Brain pericyte (primary cell): ENCODE data around the gene COL4A3.

Experiments used
- DNase-seq: peaks from one replicate; pipeline ENCODE4 v3.0.0-alpha.2; 2012; ENCODE audit warnings: low read depth, low spot score

COL4A3 gene

DNA sequence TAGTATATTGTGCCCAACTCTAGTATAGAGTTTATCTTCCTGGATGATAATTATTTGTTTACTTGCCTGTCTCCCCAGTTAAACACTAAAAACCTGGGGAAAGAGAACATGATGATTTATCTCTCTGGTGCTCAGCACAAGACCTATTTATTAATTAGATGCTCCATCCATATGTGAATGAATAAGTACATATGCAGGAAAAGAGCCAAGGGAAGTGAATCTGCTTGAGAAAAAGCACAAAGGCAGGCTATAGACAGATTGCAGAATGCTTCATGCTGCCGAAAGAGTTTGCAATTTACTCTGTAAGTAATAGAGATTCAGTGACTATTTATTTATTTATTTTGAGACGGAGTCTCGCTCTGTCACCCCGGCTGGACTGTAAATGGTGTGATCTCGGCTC is 123.3 kb downstream of the COL4A3 start:
- no peak for DNase-seq

DNA sequence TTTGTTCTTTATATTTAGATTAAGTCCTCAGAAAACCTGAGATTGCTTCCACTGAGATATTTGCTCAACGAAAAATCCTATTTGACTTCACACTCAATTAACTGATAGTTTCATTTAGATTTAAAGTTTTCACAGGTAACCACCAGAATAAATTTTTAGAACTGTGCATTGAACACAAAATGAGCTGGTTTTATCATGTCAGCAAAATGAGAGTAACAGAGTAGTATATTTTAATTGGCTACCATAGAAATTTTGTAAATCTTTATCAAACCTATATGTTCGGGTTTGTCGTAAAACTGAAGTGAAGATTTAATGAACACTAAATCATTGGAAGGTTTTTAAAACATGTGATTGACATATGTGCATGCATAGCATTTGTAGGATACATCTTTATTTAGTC is 127.9 kb downstream of the COL4A3 start:
- DNase-seq = no peak

DNA sequence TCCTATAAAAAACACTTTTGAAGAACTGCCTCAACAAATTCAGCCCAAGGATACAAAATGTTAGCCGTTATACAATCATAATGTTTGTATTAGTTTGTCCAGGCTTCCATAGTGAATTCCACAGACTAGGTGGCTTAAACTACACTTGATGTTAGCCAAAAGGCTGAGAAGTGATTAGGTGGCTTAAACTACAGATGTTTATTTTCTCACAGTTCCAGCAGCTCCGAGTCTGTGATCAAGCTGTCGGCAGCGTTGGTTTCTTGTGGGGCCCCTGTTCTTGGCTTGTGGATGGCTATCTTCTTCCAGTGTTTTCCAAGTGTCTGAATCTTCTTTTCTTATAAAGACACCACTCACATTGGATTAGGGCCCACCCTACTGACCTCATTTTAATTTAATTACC is 129.1 kb downstream of the COL4A3 start:
- DNase-seq = no peak

DNA sequence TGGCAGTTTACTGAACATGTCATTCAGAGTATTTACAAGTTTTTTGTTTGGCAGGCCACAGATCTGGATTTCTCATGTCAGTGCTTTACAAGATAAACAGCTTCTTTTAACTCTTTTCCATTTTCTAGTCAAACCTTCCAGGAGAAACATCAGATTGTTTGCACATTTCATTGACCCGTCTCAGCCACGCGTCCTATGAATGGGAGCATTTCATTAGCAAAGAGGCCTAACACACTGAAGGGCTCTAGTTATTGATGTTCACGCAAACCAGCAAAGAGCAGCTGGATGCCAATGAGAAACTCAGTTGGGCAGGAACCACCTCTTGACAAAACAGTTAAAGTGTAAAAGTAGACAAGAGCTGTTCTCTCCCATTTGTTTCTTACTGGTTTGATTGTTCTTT is 131.4 kb downstream of the COL4A3 start:
- DNase-seq = no peak

DNA sequence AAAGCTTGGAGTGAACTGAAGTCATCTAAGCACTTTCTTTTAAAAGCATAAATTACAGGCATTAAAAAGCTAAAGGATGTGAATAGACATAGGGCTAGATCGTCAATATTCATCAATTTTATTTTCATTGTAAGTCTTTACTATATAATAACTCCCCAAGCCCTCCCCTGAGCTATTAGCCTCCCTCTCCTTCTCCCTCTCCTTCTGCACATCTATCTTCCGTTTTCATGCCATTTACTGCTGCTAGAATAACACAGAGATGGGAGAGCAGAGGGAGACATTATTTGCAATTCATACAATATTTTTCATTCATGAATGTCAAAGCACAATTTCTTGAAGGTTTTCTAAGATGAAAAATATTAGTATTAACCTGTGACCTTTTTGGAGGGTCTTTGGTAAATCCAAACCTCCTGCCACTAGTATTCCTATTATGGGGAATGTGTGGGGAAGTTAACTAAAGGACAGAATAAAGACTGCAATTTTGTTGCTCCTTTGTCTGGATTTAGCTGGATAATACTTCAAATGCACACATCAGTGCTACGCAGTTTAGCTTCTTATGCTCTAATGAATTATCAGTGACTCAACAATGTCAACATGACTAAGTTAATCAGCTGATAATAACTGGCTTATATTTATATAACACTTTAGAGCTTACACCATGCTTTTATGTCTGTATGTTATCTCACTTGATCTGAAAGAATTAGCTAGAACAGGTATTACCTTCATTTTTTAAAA is 132.4 kb downstream of the COL4A3 start:
- no peak for DNase-seq

DNA sequence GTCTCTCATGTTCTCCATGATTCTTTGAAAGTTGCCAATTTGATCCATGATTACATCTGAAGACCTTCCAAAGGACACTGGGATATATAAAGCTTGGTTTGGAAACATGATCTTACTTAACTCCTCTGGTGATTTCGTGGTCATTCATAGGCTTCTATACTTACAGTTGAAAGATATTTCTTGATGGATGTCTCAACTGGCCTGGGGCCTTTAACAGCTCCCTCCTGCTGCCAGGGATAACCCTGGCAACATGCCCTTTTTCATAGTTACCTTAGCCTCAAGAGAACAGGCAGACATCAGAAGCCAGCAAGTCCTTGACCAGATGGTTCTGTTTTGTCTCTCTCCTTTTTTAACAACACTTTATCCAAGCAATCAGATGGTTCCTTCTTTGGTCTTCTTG is 137.1 kb downstream of the COL4A3 start:
- DNase-seq = no peak

DNA sequence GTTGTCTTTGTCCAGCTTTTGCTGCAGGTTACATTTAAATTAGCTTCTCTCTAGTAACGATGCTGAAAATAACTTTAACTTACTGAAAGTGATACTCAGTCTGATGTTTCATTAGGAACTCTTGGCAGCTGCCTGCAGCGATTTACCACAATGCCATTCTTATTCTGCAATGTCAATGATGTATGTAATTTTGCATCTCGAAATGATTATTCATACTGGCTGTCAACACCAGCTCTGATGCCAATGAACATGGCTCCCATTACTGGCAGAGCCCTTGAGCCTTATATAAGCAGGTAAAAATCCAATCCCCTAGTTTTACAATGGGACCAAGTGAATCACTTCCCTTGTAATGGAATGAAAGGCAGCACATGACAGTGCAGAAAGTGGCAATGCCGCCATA is 144.4 kb downstream of the COL4A3 start:
- DNase-seq = no peak

DNA sequence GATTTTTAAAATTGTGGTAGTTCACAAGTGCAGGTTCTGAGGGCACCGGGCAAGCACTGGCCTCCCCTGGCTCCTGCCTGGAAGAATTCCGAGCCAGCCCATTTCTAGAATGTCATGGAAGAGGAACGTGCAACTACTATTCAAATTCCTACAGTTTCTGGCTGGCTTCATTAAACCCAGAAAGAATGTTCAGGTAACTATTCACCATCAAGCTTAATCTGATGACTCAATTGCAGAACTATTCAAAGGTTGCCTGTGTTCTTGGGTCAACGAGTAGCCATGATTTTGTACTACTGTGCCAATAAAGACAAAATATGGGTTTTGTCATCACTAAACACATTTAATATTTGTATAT is 146.3 kb downstream of the COL4A3 start:
- no peak for DNase-seq

DNA sequence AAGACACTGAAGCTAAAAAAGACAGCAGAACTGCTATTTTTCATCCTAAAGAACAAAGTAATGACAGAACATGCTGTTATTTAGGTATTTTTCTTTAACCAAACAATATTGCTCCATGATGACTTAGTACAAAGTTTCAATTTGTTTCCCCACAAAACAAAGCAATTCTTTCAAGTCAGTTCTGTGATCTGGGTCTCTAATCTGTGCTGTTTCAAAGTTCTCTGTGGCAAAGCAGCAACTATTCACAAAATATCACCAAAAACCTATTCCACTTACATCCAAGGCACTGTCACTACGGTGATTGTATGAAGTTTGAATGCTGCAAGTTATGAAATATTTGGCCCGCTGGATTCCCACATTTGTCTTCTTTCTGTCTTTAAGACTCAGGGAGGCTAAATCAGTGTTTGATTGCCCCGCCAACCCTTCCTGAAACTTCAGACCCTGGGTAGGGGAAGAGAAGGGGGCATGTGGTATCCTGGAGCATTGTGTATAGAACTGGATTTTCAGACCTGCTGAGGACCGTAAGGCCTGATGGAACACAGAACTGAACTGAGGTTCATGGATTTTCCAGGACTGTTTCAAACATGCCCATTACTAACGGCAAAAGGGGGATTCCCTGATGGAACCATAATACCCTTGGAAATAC is 147.6 kb downstream of the COL4A3 start:
- no peak for DNase-seq

DNA sequence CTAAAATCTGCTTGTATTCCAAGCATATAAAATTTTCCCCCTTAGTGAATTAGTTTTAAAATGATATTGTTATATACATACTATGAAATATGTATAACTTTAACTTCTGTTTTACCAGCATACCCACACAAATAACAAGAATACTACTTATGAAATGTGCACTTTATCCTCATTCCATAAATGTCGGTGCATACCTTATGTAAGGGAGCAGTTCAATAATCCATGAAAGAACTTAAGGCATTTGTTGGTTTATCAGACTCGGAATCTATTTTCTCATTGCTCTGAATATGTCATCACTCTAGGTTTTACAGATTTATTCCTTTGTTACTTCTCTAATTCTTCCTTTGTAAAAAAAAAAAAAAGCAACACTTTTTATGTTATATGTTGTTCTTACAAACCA is 148.2 kb downstream of the COL4A3 start:
- no peak for DNase-seq

DNA sequence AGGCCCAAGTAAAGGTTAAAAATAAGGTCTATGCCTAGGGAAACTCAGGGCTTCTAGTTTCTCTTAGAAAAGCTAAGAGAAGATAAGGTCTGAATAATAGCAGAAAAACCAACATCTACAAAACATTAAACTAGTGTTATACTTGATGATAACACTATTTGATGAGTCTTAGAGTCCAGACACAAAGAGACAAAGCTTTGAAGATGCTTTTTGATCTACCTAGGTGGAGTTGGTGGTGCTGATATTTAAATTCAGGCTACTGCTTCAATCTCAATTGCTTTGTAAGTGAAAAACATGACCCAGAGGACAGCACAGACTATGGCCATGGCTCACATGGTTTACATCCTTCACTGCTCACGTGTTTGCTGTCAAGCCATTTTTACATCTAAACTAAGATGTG is 148.9 kb downstream of the COL4A3 start:
- DNase-seq = no peak

DNA sequence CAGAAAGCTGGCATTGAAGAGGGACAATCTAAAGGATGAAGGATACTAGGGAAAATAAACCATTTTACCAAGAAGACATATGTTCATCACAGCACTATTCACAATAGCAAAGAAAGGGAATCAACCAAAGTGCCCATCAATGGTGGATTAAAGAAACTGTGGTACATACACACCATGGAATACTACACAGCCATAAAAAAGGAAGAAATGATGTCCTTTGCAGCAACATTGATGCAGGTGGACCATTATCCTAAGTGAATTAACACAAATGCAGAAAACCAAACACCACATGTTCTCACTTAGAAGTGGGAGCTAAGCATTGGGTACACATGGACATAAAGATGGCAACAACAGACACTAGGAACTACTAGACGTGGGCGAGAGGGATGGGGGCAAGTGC is 153.4 kb downstream of the COL4A3 start:
- no peak for DNase-seq

DNA sequence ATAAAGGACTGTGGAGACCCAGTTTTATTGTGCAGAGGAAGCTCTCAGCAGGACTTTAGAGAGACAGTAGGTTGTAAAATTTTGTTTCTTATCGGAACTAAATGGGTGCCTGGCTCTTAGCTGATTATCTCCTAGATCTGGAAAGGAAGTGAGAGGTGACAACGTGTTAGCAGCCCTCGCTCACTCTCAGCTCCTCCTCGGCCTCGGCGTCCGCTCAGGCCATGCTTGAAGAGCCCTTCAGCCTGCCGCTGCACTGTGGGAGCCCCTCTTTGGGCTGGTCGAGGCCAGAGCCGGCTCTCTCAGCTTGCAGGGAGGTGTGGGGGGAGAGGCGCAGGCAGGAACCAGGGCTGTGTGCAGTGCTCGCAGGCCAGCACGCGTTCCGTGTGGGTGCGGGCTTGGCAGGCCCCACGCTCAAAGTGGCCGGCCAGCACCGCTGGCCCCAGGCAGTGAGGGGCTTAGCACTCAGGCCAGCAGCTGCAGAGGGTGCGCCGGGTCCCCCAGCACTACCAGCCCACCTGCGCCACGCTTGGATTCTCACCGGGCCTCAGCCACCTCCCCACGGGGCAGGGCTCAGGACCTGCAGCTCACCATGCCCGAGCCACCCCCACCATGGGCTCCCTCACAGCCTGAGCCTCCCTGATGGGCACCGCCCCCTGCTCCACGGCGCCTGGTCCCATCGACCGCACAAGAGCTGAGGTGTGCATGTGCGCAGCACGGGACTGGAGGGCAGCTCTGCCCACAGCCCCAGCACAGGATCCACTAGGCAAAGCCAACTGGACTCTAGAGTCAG is 156.1 kb downstream of the COL4A3 start:
- DNase-seq = no peak

DNA sequence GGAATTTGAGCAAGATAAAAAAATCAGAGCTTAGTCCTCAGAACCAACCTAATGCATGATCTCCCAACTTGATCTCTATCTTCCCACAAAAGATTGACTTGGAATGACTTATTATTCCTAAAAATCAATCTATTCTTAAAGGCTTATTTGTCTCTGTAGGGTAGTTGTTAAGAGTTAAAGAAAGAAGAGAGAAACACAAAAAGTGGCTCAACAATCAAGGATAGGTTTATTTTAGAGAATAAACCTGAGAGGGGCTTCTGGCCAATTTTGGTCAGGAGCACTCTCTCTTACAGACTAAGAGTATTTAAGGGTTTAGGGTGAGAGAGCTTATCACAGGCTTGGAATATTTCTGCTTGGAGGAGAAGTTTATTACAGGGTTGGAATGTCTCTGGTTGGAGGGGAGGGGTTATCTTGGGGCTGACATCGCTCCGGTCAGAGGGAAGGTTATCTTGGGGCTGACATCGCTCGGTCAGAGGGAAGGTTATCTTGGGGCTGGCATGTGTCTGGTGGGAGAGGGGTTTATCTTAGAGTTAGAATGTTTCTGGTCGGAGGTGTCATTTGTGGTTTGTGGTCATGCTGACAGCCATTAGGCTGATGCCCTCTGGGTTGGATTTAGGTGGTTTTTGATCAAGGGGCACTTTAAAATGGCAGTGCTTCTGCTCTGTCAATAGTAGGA is 158.2 kb downstream of the COL4A3 start:
- DNase-seq = no peak

DNA sequence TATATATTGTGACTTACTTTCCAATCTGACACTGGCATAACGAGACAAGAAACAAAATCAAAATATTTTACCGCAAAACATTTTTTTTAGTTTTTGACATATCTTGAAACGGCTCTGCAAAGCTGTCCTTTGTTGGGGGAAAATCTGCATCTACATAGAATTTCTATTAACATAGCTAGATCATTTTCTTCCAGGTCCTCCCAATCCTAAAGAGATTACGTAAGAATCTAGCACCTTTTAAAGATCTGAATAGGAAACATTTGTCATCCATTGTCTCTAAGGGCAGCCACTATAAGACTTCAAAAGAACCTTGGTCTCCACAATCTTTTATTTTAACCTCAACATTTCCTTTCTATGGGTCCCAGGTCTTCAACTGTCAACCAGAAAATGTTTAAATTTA is 159.4 kb downstream of the COL4A3 start:
- no peak for DNase-seq

DNA sequence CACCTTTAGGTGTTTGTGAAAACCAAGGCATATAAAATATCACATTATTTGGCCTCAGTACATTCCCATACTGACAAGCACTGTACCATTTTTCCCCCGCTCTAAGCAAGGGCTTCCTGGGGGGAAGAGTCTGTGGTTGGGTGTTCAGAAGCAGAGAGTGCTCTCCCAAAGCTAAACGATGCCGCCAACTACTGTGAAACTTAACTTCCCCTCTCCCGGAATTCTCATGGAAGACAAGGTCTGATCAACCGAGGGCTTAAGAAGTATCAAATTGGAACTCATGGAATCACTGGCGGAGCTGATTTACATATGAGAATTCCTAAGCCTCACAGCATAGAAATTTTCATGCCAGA is 160.2 kb downstream of the COL4A3 start:
- no peak for DNase-seq

DNA sequence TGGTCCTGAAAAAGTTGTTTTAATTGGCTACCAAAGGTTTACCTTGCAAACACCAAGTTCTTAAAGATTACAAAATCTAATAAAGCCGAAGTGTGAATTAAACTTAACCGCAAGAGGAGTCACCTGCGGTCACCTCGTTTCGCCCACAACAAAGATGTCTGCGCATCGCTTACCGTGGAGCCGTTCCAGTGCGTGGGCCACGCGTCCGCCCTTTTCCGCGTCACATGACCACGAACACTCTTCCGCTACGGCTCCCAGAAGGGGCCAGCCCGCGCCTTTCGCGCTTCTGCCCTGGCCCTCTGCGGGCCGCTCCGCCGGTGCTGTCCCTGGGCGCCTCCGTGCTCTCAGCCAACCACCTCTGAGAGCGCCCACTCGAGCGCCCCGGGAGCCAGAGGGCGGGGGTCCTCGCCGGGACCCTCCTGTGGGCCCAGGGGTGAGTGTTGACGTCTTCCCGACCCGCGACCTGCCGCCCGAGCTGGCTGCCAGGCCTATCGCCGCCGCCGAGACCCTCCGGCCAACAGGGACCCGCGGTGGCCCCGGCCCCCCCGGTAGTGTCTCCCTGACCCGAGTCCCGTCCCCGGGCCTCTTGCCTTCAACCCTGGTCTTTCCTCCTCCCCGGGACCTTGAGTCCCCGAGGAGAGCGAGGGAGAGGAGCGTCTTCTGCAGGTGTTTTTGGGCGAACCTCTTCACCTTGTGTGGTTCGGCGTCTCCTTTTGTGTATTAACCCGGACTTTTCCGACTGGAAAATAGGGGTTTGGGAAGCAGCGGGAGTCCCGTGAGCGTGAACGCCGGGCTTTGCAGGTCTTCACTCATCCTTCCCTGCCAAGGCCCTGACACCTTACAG is 160.8 kb downstream of the COL4A3 start, which contains the start of gene MFF:
MFF (plus strand) TSS at position 257 of the 844 bp plus-strand sequence. CDS start 5,415 bp downstream, outside the sequence.
- DNase-seq = peak; percentile 67

DNA sequence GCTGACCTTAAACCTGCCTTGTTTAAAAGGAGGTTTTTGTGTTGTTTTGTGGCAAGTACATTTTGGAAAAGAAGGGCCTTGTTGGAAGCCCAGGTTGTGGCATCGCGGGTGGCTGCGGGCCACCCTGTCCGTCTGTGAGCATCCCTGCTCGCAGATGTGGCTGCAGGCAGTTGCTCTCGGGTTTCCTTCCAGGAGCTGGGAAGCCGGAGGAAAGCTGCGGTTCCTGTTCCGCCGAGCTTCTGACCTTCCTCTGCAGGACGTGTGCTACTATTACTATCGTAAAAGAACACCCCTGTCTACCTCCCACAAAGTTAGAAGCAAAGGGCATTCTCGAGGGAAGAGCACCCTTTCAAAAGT is 161.4 kb downstream of the COL4A3 start:
- DNase-seq = no peak

DNA sequence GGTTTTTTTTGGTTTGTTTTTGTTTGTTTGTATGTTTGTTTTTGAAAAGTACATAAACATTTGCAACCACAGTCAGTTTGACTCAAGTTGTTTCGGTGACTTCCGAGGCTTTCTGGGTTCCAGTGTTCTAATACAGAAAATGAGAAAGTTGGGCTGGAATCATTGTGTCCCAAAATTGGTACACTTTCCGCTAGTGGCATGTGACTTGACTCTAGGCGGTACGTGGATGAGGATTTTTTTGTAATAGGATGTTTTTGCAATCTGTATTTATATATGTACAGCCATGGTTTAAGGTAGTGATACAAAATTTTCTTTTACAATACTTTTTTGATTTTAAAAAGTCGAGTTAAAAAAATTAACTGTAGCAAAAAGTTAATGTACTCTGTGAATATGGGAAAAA is 162.4 kb downstream of the COL4A3 start:
- DNase-seq = no peak

DNA sequence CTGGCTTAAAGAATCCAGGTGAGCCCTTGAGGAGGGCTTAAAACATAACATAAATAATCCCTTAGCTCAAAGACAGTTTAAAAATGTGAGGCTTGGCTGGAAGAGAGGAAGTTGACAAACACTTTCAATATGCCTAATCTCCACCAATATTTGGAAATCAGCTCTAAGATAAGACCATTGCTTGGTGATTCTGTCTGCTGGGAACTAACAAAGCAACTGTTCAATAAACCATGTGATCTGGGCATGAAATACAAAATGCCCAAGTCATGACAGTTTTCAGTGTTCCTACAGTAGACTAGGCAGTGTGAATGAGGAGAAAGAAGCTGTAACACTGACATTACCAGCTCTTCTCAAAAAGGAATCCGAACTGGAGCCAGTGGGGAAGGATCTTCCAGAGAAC is 171.3 kb downstream of the COL4A3 start:
- no peak for DNase-seq

DNA sequence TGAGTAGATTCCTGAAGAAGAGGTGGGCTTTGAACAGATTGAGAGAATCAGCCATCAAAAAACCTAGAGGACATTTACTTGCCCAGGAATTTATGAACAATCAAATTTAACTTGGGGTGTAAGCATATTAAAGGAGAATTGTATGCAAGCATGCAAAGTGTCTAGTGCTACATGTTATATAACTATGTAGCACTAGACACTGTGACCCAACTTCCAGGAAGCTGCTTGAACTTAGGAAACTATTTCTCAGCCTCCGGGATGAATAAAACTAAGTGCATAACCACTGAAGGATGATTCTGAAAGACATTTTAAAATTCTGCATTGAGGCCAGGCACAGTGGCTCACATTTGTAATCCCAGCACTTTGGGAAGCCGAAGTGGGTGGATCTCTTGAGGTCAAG is 173.0 kb downstream of the COL4A3 start:
- no peak for DNase-seq
